Measurements from ENCODE around the gene TRA2B.

- TF ChIP-seq CTCF (IDR thresholded peaks at IDR 0.05; ENCODE audit: poor library complexity, severe bottlenecking) (no peak), EZH2 (IDR thresholded peaks at IDR 0.05; ENCODE audit: borderline replicate concordance, insufficient read depth, low read length, poor library complexity, severe bottlenecking) (no peak), POLR2AphosphoS5 (IDR thresholded peaks at IDR 0.05) (no peak), REST (IDR thresholded peaks at IDR 0.05; ENCODE audit: borderline replicate concordance) (no peak), SMC3 (conservative IDR thresholded peaks at IDR 0.05; ENCODE audit: poor library complexity) (no peak), EP300 (conservative IDR thresholded peaks at IDR 0.05; ENCODE audit: poor library complexity, severe bottlenecking) (no peak)
These were observed 70.8 kb downstream of the TRA2B start for GRCh38 chr3:185866995-185867394.
